IMR-90 (cell line): ENCODE measurements around the gene ZFYVE26. TPM values are rescaled to one million over a fixed set of nuclear protein-coding genes. Genes with fewer than 3 reads are reported as not detected.

ENCODE experiments used
- ATAC-seq: fragments of 200-7000 bp; cut with Tn5 transposase; 2 replicates; pipeline ENCODE4 v1.9.1; 2020; ENCODE audit warnings: low read depth, mild to moderate bottlenecking, moderate library complexity
- BruUV-seq: library from RNA; stranded (reverse); fragments of 400-500 nt; replicated peaks from 2 replicates; lab custom pipeline; 2021; lab: Mats Ljungman, UMichigan
- CTCF ChIA-PET: fragments of 300-600 bp; formaldehyde crosslinking; extraction: SDS; loops from one replicate; lab custom pipeline; 2021; ENCODE audit warnings: antibody characterized with exemption; lab: Yijun Ruan, JAX
- POLR2A ChIA-PET: fragments of 300-600 bp; sonication (Branson Sonifier 250); formaldehyde crosslinking; loops from one replicate; lab custom pipeline; 2022; ENCODE audit warnings: antibody characterized with exemption; ENCODE audit not compliant: unreplicated experiment; lab: Charles Lee
- DNase-seq: peaks from one replicate; pipeline ENCODE4 v3.0.0; 2013
- H2AFZ ChIP-seq: replicated peaks from 2 replicates; pipeline ENCODE3; 2013; ENCODE audit warnings: low read length, mild to moderate bottlenecking; ENCODE audit not compliant: poor library complexity
- H2AK5ac ChIP-seq: 2 replicates; pipeline ENCODE4 v1.6.1; 2013; ENCODE audit warnings: low read depth, low read length, inconsistent platforms
- H2AK9ac ChIP-seq: replicated peaks from 2 replicates; pipeline ENCODE3; 2013; ENCODE audit warnings: mild to moderate bottlenecking, low read depth, low read length, moderate library complexity; ENCODE audit not compliant: poor library complexity
- H2BK120ac ChIP-seq: 2 replicates; pipeline ENCODE4 v1.6.1; 2013; ENCODE audit warnings: low read depth, low read length, inconsistent platforms
- H2BK15ac ChIP-seq: 3 replicates; pipeline ENCODE4 v1.6.1; 2013; ENCODE audit warnings: low read depth, low read length, inconsistent platforms
- H2BK20ac ChIP-seq: 2 replicates; pipeline ENCODE4 v1.6.1; 2013; ENCODE audit warnings: low read depth, mild to moderate bottlenecking, inconsistent platforms, low read length, moderate library complexity
- H2BK5ac ChIP-seq: 2 replicates; pipeline ENCODE4 v1.6.1; 2013; ENCODE audit warnings: mild to moderate bottlenecking, low read depth, low read length, inconsistent platforms; ENCODE audit not compliant: poor library complexity, severe bottlenecking
- H3K14ac ChIP-seq: replicated peaks from 2 replicates; pipeline ENCODE4 v1.6.1; 2013; ENCODE audit warnings: low read depth, low read length, inconsistent platforms
- H3K18ac ChIP-seq: 2 replicates; pipeline ENCODE4 v1.6.1; 2013; ENCODE audit warnings: low read depth, low read length, control low read depth
- H3K23ac ChIP-seq: 2 replicates; pipeline ENCODE4 v1.6.1; 2013; ENCODE audit warnings: low read depth, low read length, inconsistent platforms
- H3K27ac ChIP-seq: 2 replicates; pipeline ENCODE4 v1.5.1; 2013; ENCODE audit warnings: mild to moderate bottlenecking, control low read depth, low read length; ENCODE audit not compliant: insufficient read depth
- H3K27me3 ChIP-seq: 2 replicates; pipeline ENCODE4 v1.6.1; 2013; ENCODE audit warnings: low read length; ENCODE audit not compliant: control insufficient read depth, insufficient read depth
- H3K36me3 ChIP-seq: 2 replicates; pipeline ENCODE4 v1.6.1; 2013; ENCODE audit warnings: low read length, mixed read lengths; ENCODE audit not compliant: control insufficient read depth, insufficient read depth
- H3K4ac ChIP-seq: 2 replicates; pipeline ENCODE4 v1.6.1; 2013; ENCODE audit warnings: low read depth, low read length, inconsistent platforms
- H3K4me1 ChIP-seq: 2 replicates; pipeline ENCODE4 v1.6.1; 2013; ENCODE audit warnings: low read length, mixed read lengths; ENCODE audit not compliant: control insufficient read depth, insufficient read depth
- H3K4me2 ChIP-seq: 2 replicates; pipeline ENCODE4 v1.6.1; 2013; ENCODE audit warnings: low read depth, mild to moderate bottlenecking, control low read depth, low read length, moderate library complexity
- H3K4me3 ChIP-seq: 2 replicates; pipeline ENCODE4 v1.5.1; 2013; ENCODE audit warnings: low read depth, mild to moderate bottlenecking, control low read depth, low read length, moderate library complexity; ENCODE audit not compliant: insufficient read depth
- H3K56ac ChIP-seq: 2 replicates; pipeline ENCODE4 v1.6.1; 2013; ENCODE audit warnings: low read length, inconsistent platforms; ENCODE audit not compliant: insufficient read depth; ENCODE audit errors: extremely low read depth
- H3K79me1 ChIP-seq, 2 experiments: 2 replicates each; pipeline ENCODE4 v1.6.1; 2013; ENCODE audit warnings: low read length in 2 of 2, inconsistent platforms in 1 of 2, low read depth in 1 of 2
- H3K9ac ChIP-seq: 2 replicates; pipeline ENCODE4 v1.6.1; 2013; ENCODE audit warnings: low read depth, low read length, control low read depth
- H3K9me1 ChIP-seq: 2 replicates; pipeline ENCODE4 v1.6.1; 2013; ENCODE audit warnings: low read length, inconsistent platforms; ENCODE audit not compliant: insufficient read depth
- H3K9me3 ChIP-seq: 2 replicates; pipeline ENCODE4 v1.6.1; 2013; ENCODE audit warnings: low read length; ENCODE audit not compliant: control insufficient read depth, insufficient read depth
- H4K20me1 ChIP-seq: 2 replicates; pipeline ENCODE4 v1.6.1; 2013; ENCODE audit warnings: low read length, inconsistent platforms; ENCODE audit not compliant: insufficient read depth
- H4K5ac ChIP-seq: 2 replicates; pipeline ENCODE4 v1.6.1; 2013; ENCODE audit warnings: mild to moderate bottlenecking, low read depth, low read length, control low read depth
- H4K8ac ChIP-seq, 2 experiments: 2 replicates each; pipeline ENCODE4 v1.6.1; 2013; ENCODE audit warnings: low read depth in 2 of 2, low read length in 2 of 2, control low read depth in 1 of 2, inconsistent platforms in 1 of 2
- H4K91ac ChIP-seq: 2 replicates; pipeline ENCODE4 v1.6.1; 2013; ENCODE audit warnings: low read depth, low read length, inconsistent platforms; ENCODE audit not compliant: insufficient read depth
- NFE2L2 ChIP-seq: fragments of 150-350 bp; IDR thresholded peaks from 2 replicates; pipeline ENCODE4 v1.6.1; 2016; ENCODE audit warnings: low read depth, mild to moderate bottlenecking, low read length
- RAD21 ChIP-seq: IDR thresholded peaks from 2 replicates; pipeline ENCODE4 v1.6.1; 2012; ENCODE audit warnings: low read length, improper control_type of control experiment
- SMC3 ChIP-seq: fragments of 150-350 bp; IDR thresholded peaks from 2 replicates; pipeline ENCODE4 v1.6.1; 2016; ENCODE audit warnings: low read depth, mild to moderate bottlenecking, antibody characterized with exemption, low read length, moderate library complexity
- WGBS, 2 experiments: methylation state at CpG; one replicate each; pipeline versions ENCODE4 v1.1.5 to v1.1.7; 2013; ENCODE audit warnings: missing lambda C conversion rate in 2 of 2; ENCODE audit not compliant: insufficient read length in 1 of 2; ENCODE audit errors: extremely low coverage in 2 of 2; 5-methylcytosine and 5-hydroxymethylcytosine counted together
- dilution Hi-C: fragments of 300-500 bp; cut with HindIII; formaldehyde crosslinking; loops from one replicate; pipeline ENCODE4 v1.14.3; 2018; ENCODE audit warnings: low sequenced_read_pairs; ENCODE audit not compliant: unreplicated experiment
- in situ Hi-C: fragments of 300-500 bp; cut with MboI; formaldehyde crosslinking; loops from 3 replicates; pipeline ENCODE4 v1.14.3; 2019; ENCODE audit warnings: low sequenced_read_pairs, inconsistent platforms, mixed read lengths
- intact Hi-C: fragments of 100-400 bp; cut with micrococcal nuclease; formaldehyde crosslinking; loops from 2 replicates; pipeline ENCODE4 v1.10.0; 2022
- polyA plus RNA-seq, 3 experiments: library from polyadenylated mRNA; depleted of rRNA; stranded (reverse); fragments of >200 nt; gene quantifications; 2 replicates each; pipeline ENCODE4 v1.2.3, GENCODE V29; 2012; ENCODE audit warnings: low replicate concordance in 1 of 3
- total RNA-seq: library from RNA; depleted of rRNA; stranded (reverse); fragments of >200 nt; gene quantifications from 2 replicates; pipeline ENCODE4 v1.2.3, GENCODE V29; 2012
- TF ChIP-seq, protein P1 (sequence below): fragments of 150-350 bp; IDR thresholded peaks from 2 replicates; pipeline ENCODE4 v1.6.1; 2017; ENCODE audit warnings: mild to moderate bottlenecking, antibody characterized with exemption, low read length, low read depth

Gene ZFYVE26
- total and polyA plus RNA-seq, 2 of the 4 experiments (the other 2 are of a cell fraction) = 6.0 to 11.1 TPM

DNA sequence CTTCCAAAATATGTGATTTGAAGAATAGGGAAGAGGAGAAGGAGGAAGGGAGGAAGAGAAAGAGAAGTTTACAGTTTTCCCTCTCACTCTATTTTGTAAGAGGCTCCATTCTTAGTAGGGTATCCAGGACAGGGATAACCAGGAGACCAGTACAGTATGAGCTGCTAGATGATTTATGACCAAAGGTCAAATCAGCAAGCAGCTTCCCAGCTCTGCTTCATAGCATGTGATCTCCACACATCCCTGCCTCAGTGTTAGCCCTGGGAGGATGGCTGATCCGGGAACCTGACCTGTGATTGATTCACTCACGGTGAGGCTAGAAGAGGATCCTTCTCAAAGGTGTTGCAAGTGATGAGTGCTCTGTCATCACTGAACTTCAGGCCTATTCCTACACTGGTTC is 98.1 kb downstream of the ZFYVE26 start:
- ChIA-PET CTCF (no interaction called here), POLR2A (no interaction called here)
- H3K9me1 ChIP-seq = no peaks in the 10 kb centered on the region
- no peak overlapping the region for H2BK15ac ChIP-seq
- no peaks in the 10 kb centered on the region for H3K4me1 ChIP-seq
- H3K18ac ChIP-seq = no peak overlapping the region
- H3K4me2 ChIP-seq = no peak overlapping the region
- peaks cover 18% of the 10 kb centered on the region for H3K27me3 ChIP-seq
- H3K9ac ChIP-seq = no peak overlapping the region
- no peak overlapping the region; the same call in 1 of the 2 replicates for H3K23ac ChIP-seq
- intact Hi-C loops = no loop called here
- in situ Hi-C loops = loop anchor here (25.0 kb wide), 1 partner anchor 281 kb away; no protein-coding TSS in a partner anchor
- DNase-seq = no peak
- H2AK9ac ChIP-seq = no peak overlapping the region
- no peak overlapping the region for H4K91ac ChIP-seq
- WGBS, 2 experiments = no CpG with 5 or more reads among the region's 2 CpGs
- ATAC-seq = no peak
- no peak overlapping the region for H3K56ac ChIP-seq
- H2AK5ac ChIP-seq = no peak overlapping the region
- no peak overlapping the region for H3K27ac ChIP-seq
- no peak overlapping the region for H3K14ac ChIP-seq
- H3K4ac ChIP-seq = no peak overlapping the region
- no peak overlapping the region for H4K5ac ChIP-seq
- dilution Hi-C loops = no loop called here
- no peak overlapping the region for H2BK20ac ChIP-seq
- no TSS peak for BruUV-seq
- no peak overlapping the region for H3K4me3 ChIP-seq
- no peaks in the 10 kb centered on the region for H3K9me3 ChIP-seq
- no peak overlapping the region for H2BK120ac ChIP-seq
- no peak for TF ChIP-seq RAD21
- no peak for TF ChIP-seq SMC3
- no peak for TF ChIP-seq NFE2L2
- TF ChIP-seq, protein P1, sequence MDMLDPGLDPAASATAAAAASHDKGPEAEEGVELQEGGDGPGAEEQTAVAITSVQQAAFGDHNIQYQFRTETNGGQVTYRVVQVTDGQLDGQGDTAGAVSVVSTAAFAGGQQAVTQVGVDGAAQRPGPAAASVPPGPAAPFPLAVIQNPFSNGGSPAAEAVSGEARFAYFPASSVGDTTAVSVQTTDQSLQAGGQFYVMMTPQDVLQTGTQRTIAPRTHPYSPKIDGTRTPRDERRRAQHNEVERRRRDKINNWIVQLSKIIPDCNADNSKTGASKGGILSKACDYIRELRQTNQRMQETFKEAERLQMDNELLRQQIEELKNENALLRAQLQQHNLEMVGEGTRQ = no peak
- H2AFZ ChIP-seq = peak overlapping the region; percentile 5
- no peak overlapping the region for H4K8ac ChIP-seq
- no peaks in the 10 kb centered on the region for H3K79me1 ChIP-seq
- H2BK5ac ChIP-seq = no peak overlapping the region
- no peaks in the 10 kb centered on the region for H3K36me3 ChIP-seq
- no peaks in the 10 kb centered on the region for H4K20me1 ChIP-seq
